Activated naive CD8-positive, alpha-beta T cell treated with anti-CD3 and anti-CD28 coated beads, Interleukin-2, amount 10 ng/mL, durations not matched to agents 7 days and 5 days (primary cell): Measurements from ENCODE around the gene SDK2. TPM values are rescaled to one million over a fixed set of nuclear protein-coding genes. Genes with fewer than 3 reads are reported as not detected.

Experiments used
- ATAC-seq: fragments of 150-1000 bp; cut with Tn5 transposase; one replicate; pipeline ENCODE4 v1.10.0; 2021; ENCODE audit warnings: low read depth, moderate library complexity
- POLR2A ChIA-PET: fragments of 350-600 bp; sonication (Branson Sonifier 250); formaldehyde crosslinking; loops from one replicate; lab custom pipeline; 2021; ENCODE audit warnings: antibody characterized with exemption; lab: Charles Lee
- DNase-seq: peaks from one replicate; pipeline ENCODE4 v3.0.0; 2021
- H3K27ac Mint-ChIP-seq: one replicate; pipeline ENCODE4 v1.8.0; 2022; ENCODE audit warnings: mild to moderate bottlenecking, mixed read lengths
- H3K27me3 Mint-ChIP-seq: one replicate; pipeline ENCODE4 v1.8.0; 2022; ENCODE audit warnings: mild to moderate bottlenecking, moderate library complexity, mixed read lengths
- H3K36me3 Mint-ChIP-seq: one replicate; pipeline ENCODE4 v1.8.0; 2021; ENCODE audit warnings: mild to moderate bottlenecking, mixed read lengths
- H3K4me1 Mint-ChIP-seq: one replicate; pipeline ENCODE4 v1.8.0; 2021; ENCODE audit warnings: mixed read lengths
- H3K4me3 Mint-ChIP-seq: one replicate; pipeline ENCODE4 v1.8.0; 2022; ENCODE audit warnings: mild to moderate bottlenecking, moderate library complexity, mixed read lengths
- H3K9me3 Mint-ChIP-seq: one replicate; pipeline ENCODE4 v1.8.0; 2021; ENCODE audit warnings: mixed read lengths
- total RNA-seq, 2 experiments: library from RNA; stranded (reverse); gene quantifications; one replicate each; pipeline ENCODE4 v1.2.3, GENCODE V29; 2021

Gene SDK2
- total RNA-seq, 2 experiments from 2014 or later = 29.3 to 31.1 TPM

DNA sequence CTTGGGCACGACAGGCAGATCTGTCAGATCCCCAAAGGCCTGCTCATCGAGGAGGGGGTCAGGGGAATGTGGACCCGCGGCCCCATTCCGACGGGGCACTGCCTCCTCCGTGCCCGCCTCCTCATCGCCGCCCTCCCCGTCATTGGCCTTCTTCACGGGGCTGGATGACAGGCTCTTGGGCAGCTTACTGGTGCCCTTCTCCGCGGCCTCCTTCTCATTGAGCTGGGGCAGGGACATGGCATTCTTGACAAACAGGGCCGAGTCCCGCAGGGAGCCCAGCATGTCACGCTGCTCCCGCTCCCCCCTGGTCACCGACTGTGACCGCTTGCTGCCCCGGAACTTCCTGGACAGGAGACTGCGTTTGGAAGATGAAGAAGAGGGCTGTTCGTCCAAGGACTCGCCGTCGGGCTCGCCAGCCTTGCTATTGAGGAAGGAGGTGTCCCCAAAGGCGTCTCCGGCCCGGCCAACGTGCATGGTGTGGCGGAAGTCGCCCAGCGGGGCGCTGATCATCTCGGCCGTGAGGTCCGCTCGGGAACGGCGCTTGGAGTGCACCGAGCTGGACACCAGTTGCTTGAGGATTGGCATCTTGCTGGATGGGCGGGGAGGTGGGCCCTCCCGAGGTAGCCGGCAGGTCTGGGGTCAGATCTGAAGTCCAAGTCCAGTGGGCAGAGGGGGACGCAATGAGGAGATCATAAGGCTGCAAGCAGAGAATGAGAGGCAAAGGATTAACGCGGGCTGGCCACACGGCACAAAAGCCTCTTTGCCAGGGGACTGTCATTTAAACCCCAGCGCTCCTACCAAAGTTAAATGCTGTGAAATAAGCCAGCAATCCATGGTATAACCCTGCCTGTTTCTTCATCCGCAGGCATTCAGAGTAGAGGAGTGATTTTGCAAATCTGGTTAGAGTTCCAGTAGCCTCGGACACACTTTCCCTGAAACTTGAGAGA, 358.1 kb downstream of the SDK2 start:
- DNase-seq (no peak), ATAC-seq (no peak)
- H3K9me3 Mint-ChIP-seq = no peaks in the 10 kb centered on the region
- peaks cover 3% of the 10 kb centered on the region for H3K27me3 Mint-ChIP-seq
- no peaks in the 10 kb centered on the region for H3K36me3 Mint-ChIP-seq
- H3K27ac Mint-ChIP-seq = no peak overlapping the region
- POLR2A ChIA-PET = no interaction called here
- H3K4me1 Mint-ChIP-seq = peaks cover 9% of the 10 kb centered on the region
- H3K4me3 Mint-ChIP-seq = no peak overlapping the region

- Mint-ChIP-seq H3K9me3 (no peaks in the 10 kb centered on the region), H3K27ac (no peak overlapping the region), H3K4me3 (no peak overlapping the region), H3K36me3 (no peaks in the 10 kb centered on the region), H3K27me3 (peaks cover 3% of the 10 kb centered on the region), H3K4me1 (peaks cover 4% of the 10 kb centered on the region)
- POLR2A ChIA-PET = no interaction called here
- DNase-seq (no peak), ATAC-seq (no peak)
These were observed 358.7 kb downstream of the SDK2 start for GRCh38 chr17:73285603-73285908.

GRCh38 chr17:73284906-73285602, 359.2 kb downstream of the SDK2 start:
- H3K9me3 Mint-ChIP-seq = no peaks in the 10 kb centered on the region
- POLR2A ChIA-PET = no interaction called here
- no peak overlapping the region for H3K27ac Mint-ChIP-seq
- H3K4me3 Mint-ChIP-seq = no peak overlapping the region
- ATAC-seq (no peak), DNase-seq (no peak)
- no peaks in the 10 kb centered on the region for H3K4me1 Mint-ChIP-seq
- peaks cover 3% of the 10 kb centered on the region for H3K27me3 Mint-ChIP-seq
- no peaks in the 10 kb centered on the region for H3K36me3 Mint-ChIP-seq
